Activated T-cell treated with anti-CD3 and anti-CD28 coated beads for 48 hours (primary cell): ENCODE results near the gene MCEE.
A peak's percentile ranks its signal among the peaks of the same experiment; 100 is the strongest.
"Not testable (repeated sequence)": the region's sequence is repeated elsewhere in the genome, so short reads cannot be mapped to it uniquely, and the experiment has no call there.

ENCODE experiments used
- DNase-seq: peaks from one replicate; pipeline ENCODE4 v3.0.0-alpha.2; 2020; ENCODE audit warnings: low read depth

MCEE gene

DNA sequence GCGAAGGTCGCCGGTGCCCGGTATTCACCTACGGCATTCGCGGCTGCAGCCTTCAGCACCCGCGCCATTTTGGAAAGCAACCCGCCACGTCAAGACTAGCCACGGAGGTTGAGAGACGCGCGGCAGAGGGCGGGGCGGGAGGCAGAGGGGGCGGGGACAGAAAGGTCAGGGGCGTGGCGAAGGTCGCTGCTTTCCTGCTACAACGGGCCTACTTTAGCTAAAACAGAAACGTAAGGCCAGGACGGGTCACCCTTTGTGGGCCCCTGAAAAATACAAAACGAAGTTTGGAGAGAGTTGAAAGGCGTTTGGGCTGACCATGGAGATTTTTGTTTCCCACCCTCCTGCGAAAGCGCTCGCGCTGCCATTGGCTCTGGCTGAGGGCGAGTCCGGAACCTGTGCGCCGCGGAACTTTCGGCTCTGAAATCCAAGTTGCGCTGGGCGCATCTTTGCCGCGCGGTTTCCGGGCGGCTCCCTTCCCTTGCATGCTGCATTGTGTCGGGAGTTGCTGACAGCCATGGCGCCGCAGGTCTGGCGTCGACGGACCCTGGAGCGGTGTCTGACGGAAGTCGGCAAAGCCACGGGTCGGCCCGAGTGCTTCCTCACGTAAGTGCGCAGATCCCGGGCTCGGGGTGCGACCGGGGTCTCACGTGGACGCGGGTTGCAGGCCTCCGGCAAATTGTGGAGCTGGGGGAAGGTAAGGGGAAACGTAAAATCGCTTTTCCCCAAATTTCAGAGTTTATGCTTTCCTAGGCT lies at the start of gene MCEE, which contains the start of gene MPHOSPH10:
Gene MCEE (minus strand): TSS at position 78 of the 753 bp plus-strand sequence. CDS start 10 bp downstream, at position 68.
Gene MPHOSPH10 (plus strand): TSS at position 483 of the 753 bp plus-strand sequence. CDS start 32 bp downstream, at position 515.
- DNase-seq, result peak; percentile 87

DNA sequence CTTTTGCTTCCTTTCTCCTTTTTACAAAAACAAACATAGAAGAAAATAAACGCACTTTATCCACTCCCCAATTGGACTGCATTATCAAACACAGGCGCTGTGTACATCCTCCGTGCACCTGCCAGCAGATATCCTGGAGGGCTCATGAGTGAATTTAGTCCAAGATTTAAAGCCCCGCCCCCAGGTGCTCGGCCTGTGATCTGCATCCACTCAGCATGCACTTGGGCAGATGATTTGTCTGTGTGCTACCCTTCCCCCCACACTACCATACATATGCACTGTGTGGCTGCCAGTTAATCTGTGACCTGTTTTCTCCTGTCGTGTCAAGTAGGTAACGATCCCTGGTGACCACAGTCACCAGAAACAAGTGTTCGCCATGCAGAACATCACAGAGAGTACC lies 48.8 kb upstream of the MCEE start:
- not testable (repeated sequence) for DNase-seq

DNA sequence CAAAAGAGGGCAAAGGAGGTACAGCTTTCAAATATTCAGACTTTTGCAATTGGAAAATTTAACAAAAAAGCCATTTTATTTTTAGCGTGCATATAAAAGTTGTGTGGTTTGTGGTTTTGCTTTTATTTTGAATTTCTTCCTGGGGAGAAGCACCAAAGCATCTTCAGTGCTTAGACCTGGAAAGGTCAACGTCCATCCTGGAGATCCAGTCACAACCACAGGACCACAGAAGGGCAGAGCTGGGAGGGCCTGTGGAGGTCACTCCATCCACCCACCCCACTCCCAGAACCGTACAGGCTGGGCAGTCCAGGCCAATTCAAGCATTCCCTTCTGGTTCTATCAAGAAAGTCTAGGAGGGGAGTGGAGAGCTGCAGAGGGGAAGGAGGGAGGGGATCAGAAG lies 44.2 kb upstream of the MCEE start:
- no peak for DNase-seq

DNA sequence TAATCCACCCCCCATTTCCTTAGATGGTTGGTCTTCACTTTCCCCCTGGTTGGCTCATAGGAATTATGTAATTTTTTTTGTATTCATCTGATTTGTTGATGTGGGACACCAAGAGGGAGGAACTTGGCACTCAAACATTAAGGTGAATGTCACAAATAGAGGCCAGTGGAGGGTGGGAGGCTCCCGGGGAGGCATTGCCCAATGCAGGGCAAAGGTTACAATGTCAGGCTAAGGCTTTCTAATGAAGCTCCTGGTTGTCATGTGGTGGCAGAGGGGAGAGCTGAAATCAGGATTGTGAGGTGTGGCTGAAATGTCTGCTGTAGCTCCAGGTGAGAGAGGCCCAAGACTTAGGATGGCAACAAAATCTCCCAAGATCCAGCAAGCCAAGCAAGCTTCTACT lies 43.1 kb upstream of the MCEE start:
- DNase-seq, result no peak

DNA sequence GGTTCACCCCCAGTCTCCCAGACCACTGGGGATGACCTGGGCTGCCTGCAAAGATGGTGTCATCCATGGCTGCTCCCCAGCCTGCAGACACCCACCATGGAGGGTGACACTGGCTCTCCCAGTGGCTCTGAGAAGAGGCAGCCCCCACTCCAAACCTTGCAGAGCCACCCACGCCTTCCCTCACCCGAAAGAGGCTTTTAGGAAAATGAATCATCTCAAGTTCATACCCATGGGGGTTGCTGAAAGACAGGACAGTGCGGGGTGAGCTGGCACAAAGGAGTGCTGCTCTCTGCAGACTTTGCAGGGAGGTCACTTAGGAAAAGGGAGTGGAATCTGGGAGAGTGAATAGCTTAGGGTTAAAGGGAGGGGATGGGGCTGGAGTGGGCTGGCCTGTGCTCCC lies 36.8 kb upstream of the MCEE start:
- DNase-seq, result no peak

DNA sequence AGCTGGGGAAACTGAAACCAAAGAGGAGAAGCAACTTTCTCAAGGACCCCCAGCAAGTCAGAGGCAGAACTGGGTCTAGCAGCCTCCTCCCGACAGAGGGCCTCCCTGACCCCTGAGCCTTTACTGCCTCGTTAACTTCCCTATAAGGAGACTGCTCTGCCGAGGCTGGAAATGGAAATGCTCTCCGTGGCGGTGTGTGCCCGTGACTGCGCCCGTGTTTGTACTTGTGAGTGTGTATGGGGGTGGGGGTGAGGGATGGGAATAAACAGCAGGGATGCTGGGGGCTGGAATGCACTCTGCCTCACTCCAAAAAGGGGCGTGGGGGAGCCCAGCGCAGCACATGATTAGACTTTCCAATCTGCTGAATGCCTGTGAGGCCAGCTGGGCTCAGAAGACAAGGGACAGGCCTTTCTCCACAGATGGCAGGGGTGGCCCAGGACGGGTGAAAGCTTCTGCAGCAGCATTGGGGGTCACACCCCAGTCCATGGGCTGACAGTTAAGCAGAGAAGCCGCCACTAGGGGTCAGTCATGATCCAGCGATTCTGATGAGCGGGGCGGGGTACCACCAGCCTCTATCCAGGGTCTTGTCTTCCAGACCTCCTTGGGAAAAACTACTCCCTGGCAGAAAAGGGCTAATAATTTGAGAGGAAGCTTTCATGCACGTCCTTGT lies 27.2 kb upstream of the MCEE start:
- peak; percentile 45 for DNase-seq

DNA sequence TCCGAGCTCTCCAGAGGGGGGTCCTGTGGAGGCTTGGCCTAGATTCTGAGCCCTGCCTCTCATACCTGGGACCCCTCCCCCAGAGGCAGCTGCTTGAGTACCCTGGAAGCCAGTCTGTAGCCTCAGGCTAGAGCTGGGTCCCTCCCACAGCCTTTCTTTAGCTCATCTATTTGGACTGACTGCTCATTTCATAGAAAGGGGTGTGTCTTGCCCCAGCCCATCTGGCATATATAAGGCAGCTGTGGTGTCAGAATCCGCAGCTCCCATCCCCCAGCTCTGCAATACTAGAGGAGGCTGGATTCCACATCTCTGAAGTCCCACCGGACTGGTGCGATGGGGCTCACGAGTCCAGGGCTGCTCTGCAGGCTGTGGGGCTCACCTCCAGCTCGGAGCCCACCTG lies 26.5 kb upstream of the MCEE start:
- DNase-seq, result no peak

DNA sequence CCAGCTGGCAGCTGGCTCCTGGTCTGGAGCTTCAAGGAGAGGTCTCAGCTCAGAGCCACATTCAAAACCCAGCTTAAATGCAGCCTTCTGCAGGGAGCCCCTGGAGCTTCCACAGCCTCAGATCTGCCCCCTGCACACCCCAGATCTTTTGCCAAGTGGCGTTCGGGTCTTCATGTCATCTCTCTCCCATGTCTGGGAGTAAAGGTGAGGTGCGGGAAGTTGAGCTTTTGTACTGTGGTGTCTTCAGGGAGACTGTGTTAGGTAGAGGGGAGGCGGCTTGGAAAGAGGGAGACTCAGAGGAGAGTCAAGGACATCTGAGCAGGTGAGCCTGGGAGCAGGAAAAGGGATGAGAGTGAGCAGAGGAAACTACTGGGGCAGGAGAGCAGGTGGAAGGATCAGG lies 25.8 kb upstream of the MCEE start:
- no peak for DNase-seq

DNA sequence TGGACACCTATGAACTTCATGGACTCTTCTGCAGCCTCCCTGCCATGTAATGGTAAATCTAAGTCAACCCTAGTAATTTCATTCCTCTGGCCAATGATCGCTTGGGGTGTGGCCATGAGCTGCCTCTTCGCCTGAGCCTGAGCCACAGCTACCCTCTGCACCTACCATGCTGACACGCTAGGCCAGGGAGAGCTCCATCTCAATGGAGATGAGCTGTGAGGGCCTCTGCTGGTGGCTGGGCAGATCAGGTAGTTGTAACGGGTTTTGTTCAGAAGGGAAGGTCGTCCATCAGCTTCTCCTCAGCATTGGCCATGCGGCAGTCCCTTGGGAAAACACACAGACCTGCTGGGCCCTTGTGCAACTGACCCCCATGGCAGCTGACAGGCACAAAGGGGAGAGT lies 24.8 kb upstream of the MCEE start:
- DNase-seq, result no peak

DNA sequence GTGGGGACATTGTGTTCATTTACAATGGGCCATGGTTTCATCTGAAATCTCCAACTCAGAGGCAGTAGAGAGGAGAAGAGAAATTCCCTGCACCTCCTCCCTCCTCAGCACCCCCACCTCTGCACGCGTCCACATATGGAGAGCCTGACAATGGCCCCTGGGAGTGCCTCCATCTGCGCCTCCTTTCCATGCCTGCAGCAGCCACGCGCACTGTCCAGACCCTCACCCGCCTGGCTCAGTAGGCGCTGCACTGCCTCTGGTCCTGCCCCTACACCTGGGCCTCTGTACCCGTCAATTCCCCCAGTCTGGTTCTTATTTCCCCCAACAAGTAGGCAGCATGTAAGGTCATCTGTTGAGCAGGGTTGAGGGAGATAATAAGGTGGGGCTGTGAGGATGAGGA lies 24.2 kb upstream of the MCEE start:
- DNase-seq, result no peak

DNA sequence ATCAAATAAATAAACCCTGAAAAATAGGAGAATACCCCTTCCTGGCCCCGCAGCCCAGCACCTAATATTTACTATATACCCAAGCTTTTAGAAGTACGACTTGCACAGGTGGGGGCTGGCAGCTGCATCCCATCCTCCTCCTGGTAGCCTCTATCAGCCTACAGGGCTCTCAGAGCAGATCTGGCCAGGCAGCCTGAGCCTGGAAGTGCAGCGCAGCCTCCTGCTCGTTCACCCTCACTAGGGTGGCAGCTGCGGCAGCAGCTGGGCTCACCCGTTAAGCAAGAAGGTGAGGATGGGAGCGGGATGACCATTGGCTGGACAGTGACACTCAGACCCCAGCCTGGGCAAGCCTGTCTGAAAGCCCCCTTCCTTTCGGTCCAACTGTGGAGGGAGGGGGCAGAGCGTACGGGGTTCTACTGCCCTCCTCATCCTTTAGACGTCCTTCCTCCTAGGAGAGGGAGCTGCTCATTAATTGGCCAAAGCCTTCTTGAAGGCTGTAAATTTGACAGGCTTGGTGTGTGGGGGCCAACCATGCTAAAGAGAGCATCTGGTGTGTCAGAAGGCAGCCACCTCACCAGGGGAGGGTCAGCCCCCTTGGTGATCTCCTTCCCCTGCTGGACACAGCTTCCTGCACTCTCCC lies 23.7 kb upstream of the MCEE start:
- DNase-seq, result no peak

DNA sequence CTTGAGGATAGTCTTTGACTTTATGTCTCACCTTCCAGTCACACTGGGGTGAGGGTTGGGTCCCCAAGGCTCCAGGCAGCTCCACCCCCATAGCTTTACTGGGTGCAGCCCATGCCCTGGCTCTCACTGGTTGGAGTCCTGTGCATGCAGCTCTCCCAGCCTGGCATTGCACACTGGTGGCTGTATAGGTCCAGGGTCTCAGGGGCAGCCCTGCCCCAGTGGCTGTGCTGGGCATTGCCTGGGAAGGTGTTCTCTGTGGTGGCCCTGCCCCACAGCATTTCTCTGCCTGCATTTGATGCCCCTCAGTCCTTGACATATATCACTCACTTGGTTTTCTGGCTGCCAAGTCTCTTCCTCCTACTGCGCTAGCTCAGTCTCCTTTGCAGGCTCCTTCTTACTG lies 21.6 kb upstream of the MCEE start:
- no peak for DNase-seq

DNA sequence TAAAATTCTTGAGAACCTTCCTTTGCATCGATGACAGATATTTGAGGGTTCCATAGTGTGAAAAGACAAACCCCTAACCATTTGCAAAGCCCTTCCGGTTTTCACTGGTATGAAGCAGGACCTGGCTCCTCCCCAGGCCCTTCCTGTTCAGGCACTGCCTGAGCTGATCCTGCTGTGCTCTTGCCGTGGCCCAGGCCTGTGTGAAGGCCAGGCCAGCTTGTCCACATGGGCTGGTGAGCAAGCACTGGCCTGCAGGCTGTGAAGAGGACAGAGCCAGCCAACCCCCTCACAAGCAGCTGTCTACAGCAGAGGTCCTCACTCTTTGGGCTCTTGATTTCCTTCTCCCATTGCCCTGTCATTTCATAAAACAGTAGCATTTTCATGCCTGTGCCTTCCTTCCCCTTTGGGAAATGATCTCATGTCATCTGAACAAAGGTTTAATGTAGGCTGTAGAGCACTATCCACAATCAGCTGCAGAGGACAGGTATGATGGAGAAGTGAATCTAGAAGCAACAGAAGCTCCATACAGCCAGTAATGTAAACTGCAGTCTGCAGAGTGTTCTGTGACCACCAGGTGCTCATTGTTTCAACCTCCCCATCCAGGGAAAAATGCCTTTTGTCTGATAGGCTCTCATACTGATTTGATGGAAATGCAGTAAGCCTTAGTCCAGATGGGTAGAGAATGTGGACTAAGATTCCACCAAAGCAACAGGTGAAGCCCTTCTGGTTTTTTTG lies 20.2 kb upstream of the MCEE start:
- DNase-seq, result no peak

DNA sequence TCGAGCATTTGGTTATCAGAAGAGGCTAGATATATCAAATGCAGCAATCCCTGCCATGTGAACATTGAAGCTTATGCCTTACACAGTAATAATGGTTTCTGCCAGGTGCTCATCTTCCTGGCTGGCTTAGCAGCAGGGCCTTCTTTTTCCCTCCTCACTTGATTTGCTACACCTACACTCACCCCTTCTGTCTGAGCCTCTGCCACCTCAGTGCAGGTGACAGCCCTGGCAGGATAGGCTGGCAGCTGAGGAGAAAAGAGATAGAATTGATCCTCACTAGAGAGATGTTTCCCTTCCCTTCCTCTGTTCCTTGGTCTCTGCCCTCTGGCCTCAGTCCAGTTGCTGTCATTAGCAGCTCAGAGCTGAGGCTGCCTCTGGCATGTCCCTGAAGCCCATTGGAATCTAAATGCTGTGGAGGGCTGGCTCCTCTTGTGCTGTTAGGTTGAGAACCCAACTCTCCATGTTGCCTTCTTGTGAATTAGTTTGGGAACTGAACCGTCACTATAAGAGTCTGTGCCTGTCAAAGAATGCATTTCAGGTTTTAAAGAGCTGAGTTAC lies 18.6 kb upstream of the MCEE start:
- no peak for DNase-seq

DNA sequence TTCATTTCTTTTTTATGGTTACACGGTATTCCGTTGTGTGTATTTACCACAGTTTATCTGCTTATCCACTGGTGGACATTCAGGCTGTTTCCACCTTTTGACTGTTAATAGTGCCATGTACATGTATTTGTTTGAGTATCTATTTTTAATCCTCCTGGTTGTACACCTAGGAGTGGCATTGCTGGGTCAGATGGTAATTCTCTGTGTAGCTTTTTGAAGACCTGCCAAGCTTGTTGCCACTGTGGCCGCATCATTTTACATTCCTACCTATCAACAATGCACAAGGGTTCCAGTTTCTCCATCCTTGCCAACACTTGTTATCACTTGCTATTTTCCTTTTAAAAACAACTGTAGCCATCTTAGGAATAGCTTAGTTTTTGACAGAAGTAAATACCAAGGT lies 13.8 kb upstream of the MCEE start:
- no peak for DNase-seq

DNA sequence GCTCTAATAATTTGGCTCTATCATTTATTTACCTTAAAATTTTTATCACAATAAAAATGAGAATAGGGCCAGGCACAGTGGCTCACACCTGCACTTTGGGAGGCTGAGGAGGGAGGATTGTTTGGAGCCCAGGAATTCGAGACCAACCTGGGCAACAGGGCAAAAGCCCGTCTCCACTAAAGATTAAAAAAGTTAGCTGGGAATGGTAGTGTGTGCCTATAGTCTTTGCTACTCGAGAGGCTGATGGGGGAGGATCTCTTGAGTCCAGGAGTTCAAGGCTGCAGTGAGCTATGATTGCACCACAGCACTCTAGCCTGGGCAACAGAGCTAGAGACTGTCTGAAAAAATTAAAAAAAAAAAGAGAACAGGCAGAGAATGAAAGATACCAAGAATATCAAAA lies 6.1 kb upstream of the MCEE start:
- no peak for DNase-seq

DNA sequence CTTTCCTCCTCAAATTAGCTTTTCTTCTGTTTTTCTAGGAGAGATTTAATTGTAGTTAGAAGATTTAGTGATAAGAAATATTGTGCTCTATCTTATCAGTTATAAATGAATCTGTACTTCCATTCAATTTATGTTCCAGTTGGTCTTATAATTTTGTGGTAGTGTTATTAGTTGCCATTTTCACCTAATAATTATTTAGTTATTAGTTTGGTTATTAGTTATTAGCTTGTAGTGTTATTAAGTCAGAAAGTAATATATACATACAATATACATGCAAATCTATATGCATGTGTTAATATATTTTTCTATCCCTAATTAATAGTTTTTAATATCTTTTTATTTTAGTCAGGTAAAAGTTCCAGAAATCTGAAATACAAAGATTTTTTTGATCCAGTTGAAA lies 3.6 kb upstream of the MCEE start:
- no peak for DNase-seq

DNA sequence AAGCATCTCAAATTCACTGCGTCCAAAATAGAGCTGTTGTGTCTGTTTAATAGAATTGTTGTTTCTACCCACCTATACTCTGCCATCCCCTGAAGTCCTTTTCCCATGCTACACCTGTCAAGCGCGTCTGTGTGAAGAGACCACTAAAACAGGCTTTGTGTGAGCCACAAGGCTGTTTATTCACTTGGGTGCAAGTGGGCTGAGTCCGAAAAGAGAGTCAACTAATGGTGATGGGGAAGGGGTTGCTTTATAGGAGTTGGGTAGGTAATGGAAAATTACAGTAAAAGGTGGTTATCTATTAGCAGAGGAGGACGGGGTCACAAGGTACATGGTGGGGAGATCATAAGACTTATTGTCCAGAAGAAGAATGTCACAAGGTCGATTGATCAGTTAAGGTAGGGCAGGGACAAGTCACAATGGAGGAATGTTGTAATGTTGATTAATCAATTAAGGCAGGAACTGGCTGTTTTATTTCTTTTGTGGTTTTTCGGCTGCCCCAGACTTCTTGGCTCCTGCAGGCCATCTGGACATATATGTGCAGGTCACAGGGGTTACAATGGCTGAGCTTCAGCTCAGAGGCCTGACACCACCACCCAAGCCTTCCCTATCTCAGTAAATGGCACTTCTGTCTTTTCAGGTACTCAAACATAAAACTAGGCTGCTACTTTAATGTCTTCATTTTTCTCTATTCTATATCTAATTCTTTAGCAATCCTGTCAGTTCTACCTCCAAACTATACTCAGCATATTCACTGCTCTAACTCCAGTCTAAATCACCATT lies 1.5 kb upstream of the MCEE start:
- not testable (repeated sequence) for DNase-seq

DNA sequence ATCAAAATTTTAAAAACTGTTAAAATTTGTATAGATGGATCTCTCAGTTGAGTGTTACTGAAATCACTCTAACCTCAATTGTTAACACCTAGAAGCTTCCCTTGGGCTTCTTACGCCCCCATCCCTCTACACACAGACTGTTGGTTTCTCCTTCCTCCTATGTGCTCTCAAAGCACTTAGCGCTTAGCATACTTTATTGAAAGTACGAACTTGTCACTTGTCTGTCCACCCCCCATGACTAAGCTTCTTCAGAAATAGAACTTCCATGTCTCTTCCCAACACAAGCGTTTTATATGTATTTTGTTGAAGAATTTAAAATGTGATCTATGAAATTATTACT lies 846 bp upstream of the MCEE start:
- DNase-seq, result no peak

DNA sequence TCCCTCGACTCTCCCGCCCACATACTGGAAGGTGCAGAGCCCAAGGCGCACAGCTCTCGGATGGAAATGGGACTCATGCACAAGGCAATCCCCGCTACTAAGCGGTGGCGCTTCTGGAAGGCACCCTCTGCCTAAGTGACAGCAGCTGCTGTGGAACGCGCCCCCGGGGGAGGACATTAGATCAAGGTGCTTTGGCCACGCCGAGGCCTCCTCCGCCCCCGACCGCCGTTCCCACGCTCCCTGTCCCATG lies 202 bp downstream of the MCEE start:
- no peak for DNase-seq

DNA sequence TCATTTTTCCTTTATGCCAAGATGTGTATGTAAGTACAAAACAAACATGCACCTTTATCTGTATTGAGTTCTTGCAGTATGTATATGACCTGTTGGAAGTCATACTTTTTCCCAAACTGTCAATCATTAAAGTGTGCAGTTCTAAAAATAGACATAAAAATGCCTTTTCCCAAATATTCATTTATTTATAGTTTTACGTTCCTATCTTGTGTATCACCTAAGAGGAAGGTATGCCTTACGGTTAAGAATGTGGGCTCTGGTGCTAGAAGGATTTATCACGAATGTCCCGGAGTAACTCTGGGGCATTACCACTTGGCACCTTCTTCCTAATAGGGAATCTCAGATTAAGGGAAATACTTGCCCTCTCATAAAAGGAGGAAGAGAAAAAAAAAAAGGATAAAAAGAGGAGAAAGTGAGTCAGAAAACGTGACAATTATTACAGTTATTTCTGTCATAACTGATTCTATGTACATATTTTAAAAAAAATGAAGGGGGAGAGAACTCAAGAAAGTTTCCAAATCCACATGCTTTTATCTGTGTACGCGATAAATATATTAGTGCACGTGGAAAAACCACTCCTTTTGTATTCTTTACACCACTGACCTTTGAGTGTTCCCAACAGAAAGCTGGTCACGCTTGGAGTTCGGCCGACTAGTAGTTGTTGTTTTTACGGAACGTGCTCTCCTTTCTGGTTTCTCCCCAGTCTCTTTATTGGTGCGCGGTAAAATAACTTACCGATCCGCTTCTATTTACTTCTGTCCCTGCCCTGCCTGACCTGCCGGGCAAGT lies 721 bp downstream of the MCEE start:
- DNase-seq, result no peak
